ENCODE measurements around the gene HSPBP1. TPM values are rescaled to one million over a fixed set of nuclear protein-coding genes. Genes with fewer than 3 reads are reported as not detected.

HSPBP1 gene
- total and polyA plus RNA-seq, 9 of the 15 experiments (the other 6 are each of a cell fraction or from before 2014, with no cell fraction given), result 0.83 to 81.3 (median 21.8) TPM

DNA sequence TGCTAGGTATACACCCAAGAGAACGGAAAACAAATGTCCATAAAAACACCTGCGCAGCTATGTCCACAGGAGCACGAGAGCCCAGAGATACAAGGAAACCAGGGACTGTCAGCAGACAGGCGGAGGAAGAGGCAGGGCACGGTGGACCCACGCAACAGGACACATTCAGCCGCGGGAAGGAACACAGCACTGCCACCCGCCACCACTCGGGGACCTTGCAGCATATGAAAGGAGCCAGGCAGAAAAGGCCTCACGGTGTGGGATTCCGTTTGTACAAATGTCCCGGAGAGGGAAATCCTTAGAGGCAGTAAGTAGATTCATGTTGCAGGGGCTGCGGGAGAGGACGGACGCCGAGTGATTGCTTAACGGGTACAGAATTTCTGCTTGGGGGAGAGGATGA is 7.8 kb downstream of the HSPBP1 start:
- in situ Hi-C loops (cut with MboI), result no loop called here
- DNase-seq (ENCODE audit: extremely low read depth in 1 of 4, low spot score in 3 of 4) (no peak), FAIRE-seq (no peak), ATAC-seq (no peak)
- Histone ChIP-seq H3K27ac (ENCODE audit: extremely low read depth, low read depth, low read length) (no peak overlapping the region), H3K9me3 (replicated peaks; ENCODE audit: control insufficient read depth, insufficient read depth, low read depth, low read length) (no peaks in the 10 kb centered on the region), H2AFZ (ENCODE audit: low read depth, low read length) (no peak overlapping the region), H3K79me2 (ENCODE audit: control insufficient read depth, insufficient read depth, low read length) (no peaks in the 10 kb centered on the region), H3K27me3 (ENCODE audit: control insufficient read depth in 2 of 2, insufficient read depth in 2 of 2, low read length in 2 of 2) (no peaks in the 10 kb centered on the region), H3K36me3 (ENCODE audit: control insufficient read depth, insufficient read depth, low read length) (peaks cover 45% of the 10 kb centered on the region; the same call in 2 of the 3 replicates), H3K9me1 (ENCODE audit: control insufficient read depth, insufficient read depth, low read length) (no peaks in the 10 kb centered on the region), H3K4me3 (no peak overlapping the region), H4K20me1 (replicated peaks; ENCODE audit: control insufficient read depth, insufficient read depth, low read length) (no peaks in the 10 kb centered on the region), H3K4me2 (ENCODE audit: insufficient read depth, low read length) (no peak overlapping the region), H3K9ac (ENCODE audit: insufficient read depth in 1 of 2, low read depth in 2 of 2, low read length in 2 of 2) (no peak overlapping the region), H3K4me1 (replicated peaks in 1 of 2; ENCODE audit: control insufficient read depth in 2 of 2, insufficient read depth in 2 of 2, low read length in 2 of 2) (peaks cover 10 to 13% of the 10 kb centered on the region in 2 experiments; a peak in 4 of 5 replicates)
- WGBS (ENCODE audit: insufficient coverage, low coverage, missing lambda C conversion rate), result 90% methylated on average over 18 of the region's 18 CpGs
- intact Hi-C loops (cut with micrococcal nuclease), result loop anchor here (5.0 kb wide), 1 partner anchor 55 kb away; no protein-coding TSS in a partner anchor
- TF ChIP-seq, protein P1, sequence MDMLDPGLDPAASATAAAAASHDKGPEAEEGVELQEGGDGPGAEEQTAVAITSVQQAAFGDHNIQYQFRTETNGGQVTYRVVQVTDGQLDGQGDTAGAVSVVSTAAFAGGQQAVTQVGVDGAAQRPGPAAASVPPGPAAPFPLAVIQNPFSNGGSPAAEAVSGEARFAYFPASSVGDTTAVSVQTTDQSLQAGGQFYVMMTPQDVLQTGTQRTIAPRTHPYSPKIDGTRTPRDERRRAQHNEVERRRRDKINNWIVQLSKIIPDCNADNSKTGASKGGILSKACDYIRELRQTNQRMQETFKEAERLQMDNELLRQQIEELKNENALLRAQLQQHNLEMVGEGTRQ (CRISPR knock-in tag; IDR thresholded peaks at IDR 0.05), result no peak
- TF ChIP-seq, protein P2, sequence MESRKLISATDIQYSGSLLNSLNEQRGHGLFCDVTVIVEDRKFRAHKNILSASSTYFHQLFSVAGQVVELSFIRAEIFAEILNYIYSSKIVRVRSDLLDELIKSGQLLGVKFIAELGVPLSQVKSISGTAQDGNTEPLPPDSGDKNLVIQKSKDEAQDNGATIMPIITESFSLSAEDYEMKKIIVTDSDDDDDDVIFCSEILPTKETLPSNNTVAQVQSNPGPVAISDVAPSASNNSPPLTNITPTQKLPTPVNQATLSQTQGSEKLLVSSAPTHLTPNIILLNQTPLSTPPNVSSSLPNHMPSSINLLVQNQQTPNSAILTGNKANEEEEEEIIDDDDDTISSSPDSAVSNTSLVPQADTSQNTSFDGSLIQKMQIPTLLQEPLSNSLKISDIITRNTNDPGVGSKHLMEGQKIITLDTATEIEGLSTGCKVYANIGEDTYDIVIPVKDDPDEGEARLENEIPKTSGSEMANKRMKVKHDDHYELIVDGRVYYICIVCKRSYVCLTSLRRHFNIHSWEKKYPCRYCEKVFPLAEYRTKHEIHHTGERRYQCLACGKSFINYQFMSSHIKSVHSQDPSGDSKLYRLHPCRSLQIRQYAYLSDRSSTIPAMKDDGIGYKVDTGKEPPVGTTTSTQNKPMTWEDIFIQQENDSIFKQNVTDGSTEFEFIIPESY (CRISPR knock-in tag; IDR thresholded peaks at IDR 0.05), result peak; percentile 100
- no TSS peak for BruUV-seq (replicated peaks)
- CTCF ChIA-PET (ENCODE audit: low intra/inter-chr PET ratio), result no interaction called here
- POLR2A ChIA-PET, result interaction anchor here (1.0 kb wide), 1 partner anchor 10 kb away, joined by 3 read pairs; no protein-coding TSS in a partner anchor
